ENCODE results near the gene USP36.

GRCh38 chr17:78885956-78886355 lies 45.3 kb upstream of the USP36 start:
- TF ChIP-seq POLR2A (IDR thresholded peaks at IDR 0.05) (no peak), POLR2AphosphoS5 (IDR thresholded peaks at IDR 0.05) (no peak), EP300 (IDR thresholded peaks at IDR 0.05) (no peak), CTCF (IDR thresholded peaks at IDR 0.05) (no peak)
